Fibroblast of peridontal ligament (primary cell): ENCODE measurements around the gene CCNC.

Experiments
- DNase-seq: peaks from one replicate; pipeline ENCODE4 v3.0.0-alpha.2; 2010; ENCODE audit errors: extremely low read depth

Gene CCNC, protein sequence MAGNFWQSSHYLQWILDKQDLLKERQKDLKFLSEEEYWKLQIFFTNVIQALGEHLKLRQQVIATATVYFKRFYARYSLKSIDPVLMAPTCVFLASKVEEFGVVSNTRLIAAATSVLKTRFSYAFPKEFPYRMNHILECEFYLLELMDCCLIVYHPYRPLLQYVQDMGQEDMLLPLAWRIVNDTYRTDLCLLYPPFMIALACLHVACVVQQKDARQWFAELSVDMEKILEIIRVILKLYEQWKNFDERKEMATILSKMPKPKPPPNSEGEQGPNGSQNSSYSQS

DNA sequence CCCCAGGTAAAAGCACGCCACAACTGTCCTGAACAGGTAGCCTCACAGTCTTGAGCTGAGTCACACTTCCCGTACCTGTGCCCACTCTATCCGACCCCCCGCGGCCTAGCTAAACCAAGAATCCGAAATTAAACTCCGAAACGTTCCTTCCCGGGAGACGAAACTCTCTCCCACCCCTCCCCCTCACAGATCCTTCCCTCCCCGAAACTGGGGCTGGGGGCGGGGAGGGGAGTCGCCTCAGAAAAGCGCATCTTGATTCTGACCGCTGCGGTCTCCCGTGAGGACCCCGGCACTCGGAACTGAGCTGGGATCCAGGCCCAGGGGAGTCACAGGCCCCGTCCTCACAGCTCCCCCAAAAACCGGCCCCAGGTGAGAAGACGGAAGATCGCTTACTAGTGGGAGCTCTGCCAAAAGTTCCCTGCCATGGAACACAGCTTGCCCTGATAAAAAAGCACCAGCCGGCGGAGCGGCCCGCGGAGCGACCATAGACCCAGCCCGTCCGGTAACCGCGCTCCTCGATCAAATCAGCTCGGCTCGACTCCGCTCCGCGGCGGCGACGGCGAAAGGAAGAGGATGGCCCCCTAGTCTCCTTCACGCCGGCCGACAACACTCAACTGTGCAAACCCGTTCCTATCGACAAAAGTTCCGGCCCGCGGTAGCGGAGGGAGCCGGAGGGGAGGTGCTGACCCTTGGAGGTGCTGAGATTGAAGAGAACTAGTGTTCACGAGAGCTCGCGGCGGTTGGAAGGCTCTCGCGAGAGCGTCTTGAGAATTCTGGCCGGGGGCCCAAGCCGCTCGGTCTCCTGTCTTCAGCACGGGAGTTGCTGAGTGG, at the start of gene CCNC:
Gene CCNC (minus strand): TSS at position 558 of the 831 bp plus-strand sequence. CDS start 133 bp downstream, at position 425.
- DNase-seq: peak; percentile 97

DNA sequence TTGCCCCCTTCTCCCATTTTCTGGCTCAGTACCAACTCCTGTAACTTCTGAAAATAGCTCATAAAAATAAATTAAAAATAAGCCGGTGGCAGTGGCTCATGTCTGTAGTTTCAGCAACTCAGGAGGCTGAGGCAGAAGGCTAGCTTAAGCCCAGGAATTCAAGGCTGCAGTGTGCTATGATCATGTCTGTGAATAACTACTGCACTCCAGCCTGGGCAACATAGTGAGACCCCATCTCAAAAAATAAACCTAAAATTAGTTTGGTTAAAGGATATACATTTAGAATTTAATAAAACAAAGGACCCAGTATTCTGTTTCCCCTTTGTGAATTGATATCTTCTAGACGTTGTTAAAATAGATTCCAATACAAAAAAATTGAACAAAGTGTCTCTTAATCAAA, 48.7 kb upstream of the CCNC start:
- no peak for DNase-seq

DNA sequence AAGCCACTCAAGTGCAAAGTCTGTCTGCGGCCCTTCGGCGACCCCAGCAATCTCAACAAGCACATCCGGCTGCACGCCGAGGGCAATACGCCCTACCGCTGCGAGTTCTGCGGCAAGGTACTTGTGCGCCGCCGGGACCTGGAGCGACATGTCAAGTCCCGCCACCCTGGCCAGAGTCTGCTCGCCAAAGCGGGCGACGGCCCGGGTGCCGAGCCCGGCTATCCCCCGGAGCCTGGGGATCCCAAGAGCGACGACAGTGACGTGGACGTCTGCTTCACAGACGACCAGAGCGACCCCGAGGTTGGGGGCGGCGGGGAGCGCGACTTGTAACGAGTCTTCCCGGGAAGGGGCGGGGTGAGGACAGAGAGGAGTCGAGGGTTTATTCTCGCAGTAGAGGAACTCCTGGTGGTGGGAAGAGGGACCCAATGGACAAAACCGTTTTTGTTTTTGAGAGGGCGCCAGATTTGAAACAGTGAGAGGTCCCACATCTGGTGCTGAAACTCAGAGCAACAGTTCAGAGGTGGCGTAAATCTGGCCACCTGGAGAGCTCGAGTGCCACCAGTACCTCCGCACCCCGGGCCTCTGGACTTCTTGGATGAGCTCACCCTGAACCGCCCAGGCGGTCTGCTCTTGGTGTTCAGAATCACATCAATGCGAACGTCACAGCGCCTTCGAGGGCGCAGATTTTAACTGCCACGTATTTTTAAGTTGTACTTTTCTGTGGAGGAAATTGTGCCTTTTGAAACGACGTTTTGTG, 46.1 kb upstream of the CCNC start:
- no peak for DNase-seq

DNA sequence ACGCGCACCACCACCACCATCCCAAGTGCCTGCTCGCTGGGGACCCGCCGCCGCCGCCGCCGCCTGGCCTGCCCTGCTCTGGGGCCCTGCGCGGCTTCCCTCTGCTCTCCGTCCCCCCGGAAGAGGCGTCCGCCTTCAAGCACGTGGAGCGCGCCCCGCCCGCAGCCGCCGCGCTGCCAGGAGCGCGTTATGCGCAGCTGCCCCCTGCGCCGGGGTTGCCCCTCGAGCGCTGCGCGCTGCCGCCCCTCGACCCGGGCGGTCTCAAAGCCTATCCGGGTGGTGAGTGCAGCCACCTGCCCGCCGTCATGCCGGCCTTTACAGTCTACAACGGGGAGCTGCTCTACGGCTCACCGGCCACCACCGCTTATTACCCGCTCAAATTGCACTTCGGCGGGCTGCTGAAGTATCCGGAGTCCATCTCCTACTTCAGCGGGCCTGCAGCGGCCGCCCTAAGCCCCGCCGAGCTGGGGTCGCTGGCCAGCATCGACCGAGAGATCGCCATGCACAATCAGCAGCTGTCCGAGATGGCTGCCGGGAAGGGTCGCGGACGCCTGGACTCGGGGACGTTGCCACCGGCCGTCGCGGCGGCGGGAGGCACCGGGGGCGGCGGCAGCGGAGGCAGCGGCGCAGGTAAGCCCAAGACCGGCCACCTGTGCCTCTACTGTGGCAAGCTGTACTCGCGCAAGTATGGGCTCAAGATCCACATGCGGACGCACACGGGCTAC, 45.4 kb upstream of the CCNC start:
- no peak for DNase-seq

DNA sequence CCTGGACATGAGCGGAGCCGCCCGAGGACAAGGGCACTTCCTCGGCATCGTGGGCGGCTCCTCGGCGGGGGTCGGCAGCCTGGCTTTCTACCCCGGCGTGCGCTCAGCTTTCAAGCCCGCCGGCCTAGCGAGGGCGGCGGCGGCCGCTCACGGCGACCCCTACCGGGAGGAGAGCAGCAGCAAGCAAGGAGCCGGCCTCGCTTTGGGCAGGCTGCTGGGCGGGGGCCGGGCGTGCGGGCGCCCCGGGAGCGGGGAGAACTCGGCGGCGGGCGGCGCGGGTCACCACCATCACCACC, 44.9 kb upstream of the CCNC start:
- DNase-seq: no peak

DNA sequence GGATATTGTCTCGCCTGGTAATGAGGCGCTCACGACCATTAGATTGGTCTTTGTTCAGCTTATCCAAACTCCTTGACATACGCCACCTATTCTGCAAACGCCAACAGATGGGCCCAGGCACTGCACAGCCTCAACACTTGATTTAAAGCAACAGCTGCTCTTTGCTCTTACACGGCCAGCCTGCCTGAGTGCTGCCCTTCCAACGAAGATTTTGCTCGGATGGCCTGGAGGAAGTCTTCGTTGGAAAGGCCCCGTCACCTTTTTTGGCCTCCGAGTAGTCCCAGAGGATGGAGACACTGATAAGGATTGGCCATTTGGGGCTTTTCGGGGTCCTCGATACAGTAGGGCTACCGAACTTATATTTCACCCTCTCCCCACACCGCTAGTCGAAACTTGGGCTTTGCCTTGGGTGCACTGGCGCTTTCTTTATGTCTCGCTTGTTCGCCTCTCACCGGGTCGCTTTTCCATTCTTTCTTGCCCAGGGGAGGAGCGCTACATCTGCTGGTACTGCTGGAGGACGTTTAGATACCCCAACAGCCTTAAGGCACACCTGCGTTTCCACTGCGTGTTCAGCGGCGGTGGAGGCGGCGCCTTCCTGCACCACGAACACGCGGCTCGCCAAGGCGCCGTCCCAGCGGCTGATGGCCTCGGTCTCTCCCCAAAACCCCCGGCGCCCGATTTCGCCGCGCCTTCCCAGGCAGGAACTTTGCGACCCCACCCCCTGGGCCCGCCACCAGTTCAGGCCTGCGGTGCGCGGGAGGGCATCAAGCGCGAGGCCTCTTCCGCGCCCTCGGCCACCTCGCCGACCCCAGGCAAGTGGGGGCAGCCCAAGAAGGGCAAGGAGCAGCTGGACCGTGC, 44.3 kb upstream of the CCNC start:
- no peak for DNase-seq

DNA sequence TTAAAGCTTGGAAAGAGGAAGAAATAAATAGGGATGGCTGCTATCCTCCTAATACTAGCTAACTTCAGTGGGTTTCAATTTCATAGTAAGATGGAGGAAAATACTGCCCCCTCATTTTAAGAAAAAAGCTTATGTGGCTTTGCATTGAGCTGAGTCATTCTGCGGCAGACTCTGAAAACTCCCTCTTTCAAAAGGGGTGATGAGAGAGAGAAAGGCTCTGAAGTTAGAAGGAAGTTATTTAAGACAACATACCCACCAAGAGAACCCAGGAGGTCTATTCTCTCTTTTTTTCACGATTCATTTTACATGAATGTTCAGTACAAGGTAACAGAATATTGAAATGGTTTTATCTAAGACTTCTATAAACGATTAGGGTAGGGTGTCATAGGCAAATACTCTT, 42.7 kb upstream of the CCNC start:
- no peak for DNase-seq

DNA sequence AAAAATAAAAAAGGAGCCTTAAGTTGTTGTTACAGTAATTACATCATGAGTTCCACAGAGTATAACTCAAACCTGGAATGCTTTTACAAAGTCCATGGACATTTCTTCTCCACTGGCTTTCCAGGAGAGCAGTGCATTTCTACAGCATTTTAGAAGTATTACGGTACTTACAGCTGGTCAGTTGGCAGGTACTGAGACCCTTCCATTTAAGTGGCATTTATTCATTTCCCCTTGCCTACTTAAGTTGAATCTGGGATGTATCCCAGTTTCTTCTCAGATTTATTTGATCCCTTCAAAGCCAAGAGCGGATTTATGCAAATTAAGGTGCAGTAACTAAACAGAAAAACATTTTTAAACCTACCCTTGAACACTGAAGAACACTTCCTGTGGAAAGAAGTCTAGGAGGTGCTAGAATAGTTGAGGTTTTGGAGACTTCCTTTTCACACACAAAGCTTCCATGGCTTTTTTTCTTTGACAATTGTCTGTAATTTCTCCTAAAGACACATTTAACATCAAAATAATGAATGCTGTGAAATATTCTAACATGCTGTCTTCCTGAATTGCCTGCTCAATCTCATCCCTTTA, 41.5 kb upstream of the CCNC start:
- DNase-seq: no peak

DNA sequence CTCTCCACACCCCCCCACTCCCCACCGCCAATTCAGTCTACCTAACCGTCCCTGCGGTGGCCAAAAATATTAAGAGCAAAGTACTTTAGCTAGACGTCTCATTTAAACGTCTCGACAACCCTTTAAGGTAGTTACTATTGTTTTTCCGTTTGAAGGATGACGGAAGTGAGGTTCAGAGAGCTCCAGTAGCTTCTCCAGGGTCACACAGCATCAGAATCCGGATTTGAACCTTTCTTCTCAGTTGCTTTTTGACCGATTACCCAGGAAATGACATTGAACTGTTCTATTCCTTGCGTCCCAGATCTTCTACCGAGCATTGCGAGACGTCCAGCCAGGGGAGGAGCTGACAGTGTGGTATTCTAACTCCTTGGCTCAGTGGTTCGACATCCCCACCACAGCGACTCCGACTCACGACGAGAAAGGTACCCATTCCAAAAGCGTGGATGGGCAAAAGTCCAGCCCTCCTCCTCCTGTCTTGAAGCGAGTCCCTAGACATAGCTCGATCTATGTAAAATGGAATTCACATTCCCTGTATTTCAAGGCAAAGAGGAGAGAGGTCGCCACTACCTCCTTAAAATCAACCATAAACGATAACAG, 40.5 kb upstream of the CCNC start:
- no peak for DNase-seq

DNA sequence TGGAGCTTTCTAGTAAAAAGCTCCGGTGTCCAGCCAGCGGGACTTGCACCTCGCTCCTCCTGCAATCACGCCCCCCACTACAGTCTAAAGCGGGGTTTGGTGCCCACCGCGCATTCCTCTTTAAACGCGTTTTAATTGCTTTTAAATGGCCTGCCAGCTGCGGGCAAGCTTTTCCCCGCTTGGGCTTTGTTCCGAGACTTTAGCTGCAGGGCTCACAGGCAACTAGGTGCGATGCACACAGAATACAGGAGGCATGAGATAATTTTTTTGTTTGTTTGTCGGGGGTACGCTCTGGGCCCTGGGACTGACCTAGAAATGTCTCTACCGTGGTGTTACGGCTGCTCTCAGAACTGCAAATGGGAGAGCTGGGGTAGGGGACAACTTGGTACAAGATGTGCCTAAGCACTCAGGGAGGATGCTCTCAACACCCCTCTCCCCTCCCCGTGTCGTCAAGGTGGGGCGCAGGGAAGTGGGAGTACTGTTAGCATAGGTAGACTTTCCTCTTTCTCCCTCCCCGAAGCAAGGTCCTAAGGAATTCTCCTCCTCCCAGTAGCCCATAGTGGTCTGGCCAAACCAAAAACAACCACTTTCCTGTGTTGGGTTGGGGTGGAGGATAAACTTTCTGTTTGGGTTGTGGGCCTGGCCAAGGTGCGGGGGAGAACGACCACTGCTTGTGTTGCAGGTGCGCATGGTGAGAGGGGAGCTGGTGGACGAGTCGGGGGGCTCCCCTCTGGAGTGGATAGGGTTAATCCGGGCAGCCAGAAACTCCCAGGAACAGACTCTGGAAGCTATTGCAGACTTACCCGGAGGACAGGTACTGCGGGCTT, 39.8 kb upstream of the CCNC start:
- no peak for DNase-seq

DNA sequence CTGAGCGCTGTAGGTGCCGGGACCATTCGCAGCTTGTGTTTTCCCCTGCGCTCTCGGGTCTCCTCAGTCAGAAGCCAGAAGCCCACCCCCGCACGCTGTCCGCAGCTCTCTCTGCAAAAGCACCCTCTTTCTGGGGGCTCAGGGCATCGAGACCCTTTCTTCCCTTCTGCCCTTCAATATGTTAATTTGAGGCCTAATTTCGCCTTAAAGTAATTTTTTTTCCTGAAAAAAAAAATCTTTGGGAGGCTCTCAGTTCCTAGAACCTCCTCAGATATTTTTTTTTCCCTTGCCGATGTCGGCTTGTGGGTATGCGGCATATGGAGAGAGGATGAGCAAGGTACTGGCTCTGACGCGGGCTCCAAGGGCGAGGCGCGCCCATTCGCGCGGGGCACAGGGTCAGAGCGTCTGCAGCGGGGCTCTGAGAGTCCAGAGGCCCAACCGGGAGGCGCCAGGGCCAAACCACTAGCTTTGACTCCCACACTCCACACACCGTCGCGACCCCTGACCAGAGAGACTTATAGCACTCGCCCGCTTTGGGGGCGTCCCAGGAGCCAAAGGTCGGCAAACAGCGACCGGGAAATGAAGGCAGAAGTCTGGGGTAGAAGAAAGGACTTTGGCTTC, 39.1 kb upstream of the CCNC start:
- no peak for DNase-seq

DNA sequence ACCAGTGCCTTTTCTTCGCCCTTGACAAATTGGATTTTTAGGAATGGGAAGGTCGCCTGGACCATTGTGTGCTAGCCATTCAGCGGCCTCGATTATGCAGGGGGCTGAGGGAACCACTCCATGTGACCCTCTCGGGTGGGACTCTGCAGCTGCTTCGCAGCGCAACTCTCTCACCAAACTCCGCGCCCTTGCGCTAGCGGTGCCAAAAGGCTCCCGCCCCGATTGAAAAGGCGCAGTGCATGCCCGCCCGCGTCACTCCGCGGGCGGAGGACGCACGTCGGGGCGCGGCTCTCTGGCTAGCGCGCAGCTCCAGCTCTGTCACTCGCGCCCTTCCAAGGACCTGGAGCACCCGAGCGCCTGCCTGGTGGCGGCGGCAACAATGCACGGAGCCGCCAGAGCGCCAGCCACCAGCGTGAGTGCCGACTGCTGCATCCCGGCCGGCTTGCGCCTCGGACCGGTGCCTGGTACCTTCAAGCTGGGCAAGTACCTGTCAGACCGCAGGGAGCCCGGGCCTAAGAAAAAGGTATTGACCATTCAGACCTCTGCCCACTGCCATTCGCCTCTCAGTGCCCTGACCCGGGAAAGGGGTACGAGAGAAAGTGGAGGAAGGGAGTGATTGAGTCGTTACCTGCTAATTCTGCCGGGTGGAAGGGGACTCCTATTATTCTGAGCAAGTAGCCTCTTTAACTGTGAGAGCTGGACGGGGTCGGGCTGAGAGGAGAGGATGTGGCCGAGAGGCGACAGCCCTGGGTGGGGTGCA, 38.4 kb upstream of the CCNC start, which contains the start of gene PRDM13:
Gene PRDM13 (plus strand): TSS at position 178 of the 760 bp plus-strand sequence. CDS start 202 bp downstream, at position 380.
- DNase-seq: no peak

DNA sequence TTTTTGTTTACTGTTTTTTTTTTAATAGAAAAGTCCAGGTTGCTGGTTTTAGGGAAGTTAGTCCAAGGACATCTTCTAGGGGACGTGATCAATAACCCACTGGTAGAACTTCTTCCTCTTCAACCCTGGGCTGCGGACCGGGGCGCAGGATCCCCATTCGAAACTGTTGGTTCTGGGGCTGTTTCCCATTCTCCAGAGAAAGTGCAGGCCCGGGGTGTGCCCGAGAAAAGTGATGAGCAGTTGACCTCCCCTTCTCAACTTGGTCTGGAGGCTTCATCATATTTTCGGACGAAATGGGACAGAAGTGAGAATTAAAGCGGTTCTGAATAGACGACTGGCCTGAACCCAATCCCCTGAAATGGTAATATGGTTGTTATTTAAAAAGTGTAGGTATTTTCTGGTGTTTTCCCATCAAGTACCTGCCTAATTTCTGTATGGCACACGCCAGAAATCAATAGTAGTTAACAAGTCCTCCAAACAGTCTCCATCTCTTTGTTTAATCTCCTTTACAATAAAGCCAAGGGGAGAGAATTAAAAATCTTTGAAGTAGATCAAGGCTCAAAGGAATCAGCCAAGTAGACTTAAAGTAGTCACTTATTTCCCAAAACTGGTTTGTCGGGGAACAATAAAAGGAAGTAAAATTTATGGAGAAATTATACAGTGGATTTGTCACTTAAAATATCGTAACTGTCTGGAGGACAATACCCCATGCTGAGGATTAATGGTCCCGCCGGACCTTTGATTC, 37.6 kb upstream of the CCNC start:
- DNase-seq: no peak

DNA sequence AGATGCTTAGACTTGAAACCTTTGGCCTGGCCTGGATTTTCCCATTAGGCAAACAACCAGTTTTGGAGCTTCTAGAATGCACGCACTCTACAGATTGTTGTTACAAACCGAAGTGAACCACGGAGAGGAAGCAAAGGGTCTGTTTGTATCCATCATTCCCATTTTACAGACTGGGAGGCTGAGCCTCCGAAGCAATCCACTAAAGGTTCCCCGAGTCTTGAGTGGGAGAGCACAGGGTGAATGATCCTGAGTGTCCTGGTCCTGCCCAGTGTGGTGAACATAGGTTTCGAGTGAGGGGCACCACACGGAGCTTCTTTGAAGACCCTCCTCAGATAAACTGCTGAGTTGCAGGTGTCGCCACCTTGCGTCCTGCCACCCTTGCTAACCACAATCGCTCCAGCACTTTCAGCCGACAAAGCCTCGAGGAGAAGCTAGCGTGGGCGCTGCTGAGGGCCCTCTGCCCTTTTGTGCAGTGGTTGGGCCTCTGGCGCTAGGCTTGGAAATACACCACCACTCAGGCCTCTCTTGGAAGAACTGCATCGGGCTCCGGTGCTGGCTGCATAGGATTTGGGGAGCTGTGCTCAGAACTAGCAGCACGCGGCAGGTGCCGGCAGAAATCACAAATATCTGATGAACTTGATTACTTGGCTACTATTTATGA, 36.7 kb upstream of the CCNC start:
- DNase-seq: no peak

DNA sequence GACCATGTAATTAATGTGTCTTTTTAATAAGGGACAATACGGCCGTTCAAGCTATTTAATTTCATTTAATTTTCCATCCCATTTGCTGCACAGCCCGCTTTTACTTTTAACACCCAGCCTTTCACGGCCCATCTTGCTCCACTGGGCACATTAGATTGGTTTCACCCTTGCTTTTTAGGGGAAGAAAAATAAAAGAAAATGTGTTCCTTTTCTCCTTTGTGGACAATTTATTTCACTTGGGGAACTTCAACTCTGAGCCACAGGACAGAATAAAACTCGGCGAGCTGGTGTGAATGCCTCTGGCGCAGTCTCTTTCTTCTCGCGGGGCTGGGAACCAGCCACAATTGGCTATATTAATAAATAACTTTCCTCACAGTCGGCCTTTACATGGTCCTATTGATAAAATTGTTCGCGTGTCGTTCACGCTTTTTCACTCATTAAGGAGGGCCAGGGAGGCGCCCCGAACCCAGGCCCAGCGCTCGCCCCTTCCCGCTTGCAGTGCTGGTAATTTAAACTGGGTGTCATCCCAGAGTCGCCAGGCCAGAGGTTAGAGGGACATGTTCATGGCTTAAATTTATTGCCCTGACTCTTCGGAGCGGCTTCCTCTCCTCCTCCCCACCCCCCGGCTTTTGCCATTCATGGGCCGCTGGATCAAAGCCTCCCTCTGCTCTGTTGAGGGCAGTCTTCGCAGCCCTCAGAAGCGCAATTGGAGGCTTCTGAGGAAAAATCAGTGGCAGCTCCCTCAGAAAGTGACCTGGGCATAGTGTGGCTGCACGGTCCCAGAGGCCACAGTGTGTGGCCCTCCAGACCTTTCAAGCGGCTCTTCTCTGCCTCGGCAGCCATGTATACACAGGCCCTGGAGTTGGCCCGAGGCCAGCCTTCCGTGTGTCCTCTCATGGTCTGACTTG, 36.0 kb upstream of the CCNC start:
- DNase-seq: no peak
